Measurements from ENCODE around the gene C11orf42.

GRCh38 chr11:6225896-6226295 lies 20.5 kb downstream of the C11orf42 start:
- TF ChIP-seq, protein P1, sequence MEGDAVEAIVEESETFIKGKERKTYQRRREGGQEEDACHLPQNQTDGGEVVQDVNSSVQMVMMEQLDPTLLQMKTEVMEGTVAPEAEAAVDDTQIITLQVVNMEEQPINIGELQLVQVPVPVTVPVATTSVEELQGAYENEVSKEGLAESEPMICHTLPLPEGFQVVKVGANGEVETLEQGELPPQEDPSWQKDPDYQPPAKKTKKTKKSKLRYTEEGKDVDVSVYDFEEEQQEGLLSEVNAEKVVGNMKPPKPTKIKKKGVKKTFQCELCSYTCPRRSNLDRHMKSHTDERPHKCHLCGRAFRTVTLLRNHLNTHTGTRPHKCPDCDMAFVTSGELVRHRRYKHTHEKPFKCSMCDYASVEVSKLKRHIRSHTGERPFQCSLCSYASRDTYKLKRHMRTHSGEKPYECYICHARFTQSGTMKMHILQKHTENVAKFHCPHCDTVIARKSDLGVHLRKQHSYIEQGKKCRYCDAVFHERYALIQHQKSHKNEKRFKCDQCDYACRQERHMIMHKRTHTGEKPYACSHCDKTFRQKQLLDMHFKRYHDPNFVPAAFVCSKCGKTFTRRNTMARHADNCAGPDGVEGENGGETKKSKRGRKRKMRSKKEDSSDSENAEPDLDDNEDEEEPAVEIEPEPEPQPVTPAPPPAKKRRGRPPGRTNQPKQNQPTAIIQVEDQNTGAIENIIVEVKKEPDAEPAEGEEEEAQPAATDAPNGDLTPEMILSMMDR (IDR thresholded peaks at IDR 0.05; ENCODE audit: borderline replicate concordance, extremely low read depth, low read length, poor library complexity, severe bottlenecking): no peak
- no peak for TF ChIP-seq EZH2 (IDR thresholded peaks at IDR 0.05; ENCODE audit: borderline replicate concordance, low read depth, low read length, severe bottlenecking)

Measured in DND-41 (cell line).